ENCODE data around the gene COPB1.

DNA sequence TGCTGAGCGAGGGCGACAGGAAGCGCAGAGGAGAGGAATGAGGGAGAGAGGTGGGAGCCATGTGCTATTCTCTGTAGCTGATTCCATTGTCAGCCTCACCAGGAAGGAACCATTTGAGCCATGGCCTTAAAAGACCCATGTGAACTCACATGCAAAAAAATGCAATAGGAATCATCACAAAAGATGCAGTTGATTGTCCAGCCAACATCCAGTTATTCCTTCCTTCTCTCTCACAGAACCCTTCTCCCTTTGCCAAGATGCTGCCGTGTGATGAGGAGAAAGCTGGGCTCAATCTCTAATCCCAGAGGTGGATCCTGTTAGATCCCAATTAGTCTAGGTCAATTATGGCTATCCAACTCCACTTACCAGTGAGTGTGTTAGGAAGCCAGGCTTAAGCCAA is 82.4 kb downstream of the COPB1 start:
- TF ChIP-seq, protein P1, sequence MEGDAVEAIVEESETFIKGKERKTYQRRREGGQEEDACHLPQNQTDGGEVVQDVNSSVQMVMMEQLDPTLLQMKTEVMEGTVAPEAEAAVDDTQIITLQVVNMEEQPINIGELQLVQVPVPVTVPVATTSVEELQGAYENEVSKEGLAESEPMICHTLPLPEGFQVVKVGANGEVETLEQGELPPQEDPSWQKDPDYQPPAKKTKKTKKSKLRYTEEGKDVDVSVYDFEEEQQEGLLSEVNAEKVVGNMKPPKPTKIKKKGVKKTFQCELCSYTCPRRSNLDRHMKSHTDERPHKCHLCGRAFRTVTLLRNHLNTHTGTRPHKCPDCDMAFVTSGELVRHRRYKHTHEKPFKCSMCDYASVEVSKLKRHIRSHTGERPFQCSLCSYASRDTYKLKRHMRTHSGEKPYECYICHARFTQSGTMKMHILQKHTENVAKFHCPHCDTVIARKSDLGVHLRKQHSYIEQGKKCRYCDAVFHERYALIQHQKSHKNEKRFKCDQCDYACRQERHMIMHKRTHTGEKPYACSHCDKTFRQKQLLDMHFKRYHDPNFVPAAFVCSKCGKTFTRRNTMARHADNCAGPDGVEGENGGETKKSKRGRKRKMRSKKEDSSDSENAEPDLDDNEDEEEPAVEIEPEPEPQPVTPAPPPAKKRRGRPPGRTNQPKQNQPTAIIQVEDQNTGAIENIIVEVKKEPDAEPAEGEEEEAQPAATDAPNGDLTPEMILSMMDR (IDR thresholded peaks at IDR 0.05), result no peak
- no peak for TF ChIP-seq POLR2A (IDR thresholded peaks at IDR 0.05)
